Measurements from ENCODE around the gene GDAP1L1.
A peak's percentile ranks its signal among the peaks of the same experiment; 100 is the strongest.

Gene GDAP1L1

DNA sequence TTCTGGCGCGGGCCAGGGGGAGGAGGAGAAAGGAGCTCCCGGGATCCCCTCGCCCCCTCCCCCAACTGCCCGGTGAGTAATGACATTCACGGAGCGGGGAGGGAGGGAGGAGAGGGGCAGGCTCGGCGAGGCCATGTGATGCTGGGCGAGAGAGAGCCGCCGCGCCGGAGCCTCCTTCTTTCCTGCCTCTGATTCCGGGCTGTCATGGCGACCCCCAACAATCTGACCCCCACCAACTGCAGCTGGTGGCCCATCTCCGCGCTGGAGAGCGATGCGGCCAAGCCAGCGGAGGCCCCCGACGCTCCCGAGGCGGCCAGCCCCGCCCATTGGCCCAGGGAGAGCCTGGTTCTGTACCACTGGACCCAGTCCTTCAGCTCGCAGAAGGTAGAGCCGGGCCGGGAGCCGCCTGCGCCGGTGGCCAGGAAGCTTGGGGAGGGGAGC lies at the start of gene GDAP1L1:
Gene GDAP1L1 (plus strand): TSS at position 178 of the 441 bp plus-strand sequence. CDS start 27 bp downstream, at position 205.
- DNase-seq, result no peak

DNA sequence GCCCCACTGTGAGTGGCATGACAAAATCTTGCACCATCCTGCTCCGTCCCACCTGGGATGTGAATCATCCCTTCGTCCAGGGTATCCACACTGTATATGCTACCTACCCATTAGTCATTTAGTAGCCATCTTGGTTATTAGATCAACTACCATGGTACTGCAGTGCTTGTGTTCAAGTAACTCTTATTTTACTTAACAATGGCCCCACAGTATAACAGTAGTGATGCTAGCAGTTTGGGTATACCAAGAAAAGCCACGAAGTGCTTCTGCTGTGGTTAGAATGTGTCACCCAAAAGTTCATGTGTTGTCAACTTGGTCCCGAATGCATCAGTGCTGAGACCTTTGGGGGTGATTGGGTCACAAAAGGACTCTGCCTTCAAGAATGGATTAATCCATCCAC lies 48.2 kb upstream of the GDAP1L1 start:
- no peak for DNase-seq

DNA sequence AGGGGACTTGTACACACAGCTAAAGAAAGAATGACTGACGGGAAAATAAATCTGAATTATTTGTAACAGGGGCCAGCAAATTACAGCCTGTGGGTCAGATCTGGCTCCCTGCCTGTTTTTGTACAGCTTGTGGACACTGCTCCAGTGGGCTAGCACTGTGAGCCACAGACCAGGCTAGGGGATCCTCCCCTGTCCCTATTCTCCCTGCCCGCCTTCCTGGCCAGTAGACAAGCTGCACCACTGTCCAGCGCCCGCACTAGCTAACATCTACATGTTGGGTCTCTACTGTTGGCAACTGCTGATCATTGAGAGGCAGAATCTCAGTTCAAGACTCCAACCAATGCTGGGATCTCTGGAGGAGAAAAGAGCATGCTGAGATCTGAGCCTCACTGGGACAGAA lies 47.2 kb upstream of the GDAP1L1 start:
- DNase-seq, result no peak

DNA sequence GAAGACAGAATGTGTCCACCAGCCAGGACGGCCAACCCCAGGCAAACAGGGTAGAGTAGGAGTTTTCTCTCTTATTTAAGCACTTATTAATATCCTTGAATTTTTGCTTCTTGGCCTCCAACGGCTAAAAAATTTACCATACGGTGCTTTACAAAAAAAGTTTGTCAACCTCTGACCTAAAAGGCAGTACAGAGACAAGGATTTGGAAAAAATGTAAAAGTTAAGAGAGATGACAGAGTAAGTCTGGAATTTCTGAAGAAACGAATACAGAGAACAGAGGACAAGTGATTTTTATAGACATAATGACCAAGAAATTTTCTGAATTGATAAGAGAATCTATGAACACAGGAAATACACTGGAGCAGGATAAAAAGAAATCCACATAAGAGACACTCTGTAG lies 46.7 kb upstream of the GDAP1L1 start:
- no peak for DNase-seq

DNA sequence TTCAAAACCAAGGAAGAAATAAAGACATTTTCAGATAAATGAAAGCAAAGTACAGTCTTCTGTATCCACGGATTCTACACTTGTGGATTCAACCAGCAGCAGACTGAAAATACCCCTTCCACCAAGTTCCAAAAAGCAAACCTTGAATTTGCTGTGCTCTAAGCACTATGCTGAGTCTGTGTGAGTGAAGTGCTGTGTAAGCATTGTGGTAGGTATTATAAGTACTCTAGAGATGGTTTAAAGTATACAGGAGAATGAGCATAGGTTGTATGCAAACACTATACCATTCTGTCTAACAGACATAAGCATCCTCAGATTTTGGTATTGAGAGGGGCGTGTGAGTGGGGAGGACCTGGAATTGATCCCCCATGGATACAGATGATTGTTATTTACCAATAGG lies 46.1 kb upstream of the GDAP1L1 start:
- DNase-seq, result no peak

DNA sequence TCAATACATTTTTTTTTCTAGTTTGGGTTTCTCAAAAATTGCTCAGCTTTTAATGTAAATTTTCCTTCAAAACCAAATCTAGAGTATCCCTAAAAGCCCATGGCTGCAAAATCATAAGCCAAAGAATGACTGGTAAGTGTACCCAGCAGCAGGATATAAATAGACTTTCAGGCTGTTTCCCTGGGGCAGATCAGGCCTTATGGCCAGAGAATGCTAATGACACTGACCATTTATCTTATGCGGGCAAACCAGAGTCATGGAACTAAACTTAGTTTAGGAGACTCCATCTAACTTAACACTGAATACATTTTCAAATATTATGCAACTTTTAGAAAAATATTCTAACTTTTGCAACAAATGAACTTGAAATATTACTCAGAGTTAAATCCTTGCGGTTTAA lies 43.9 kb upstream of the GDAP1L1 start:
- no peak for DNase-seq

DNA sequence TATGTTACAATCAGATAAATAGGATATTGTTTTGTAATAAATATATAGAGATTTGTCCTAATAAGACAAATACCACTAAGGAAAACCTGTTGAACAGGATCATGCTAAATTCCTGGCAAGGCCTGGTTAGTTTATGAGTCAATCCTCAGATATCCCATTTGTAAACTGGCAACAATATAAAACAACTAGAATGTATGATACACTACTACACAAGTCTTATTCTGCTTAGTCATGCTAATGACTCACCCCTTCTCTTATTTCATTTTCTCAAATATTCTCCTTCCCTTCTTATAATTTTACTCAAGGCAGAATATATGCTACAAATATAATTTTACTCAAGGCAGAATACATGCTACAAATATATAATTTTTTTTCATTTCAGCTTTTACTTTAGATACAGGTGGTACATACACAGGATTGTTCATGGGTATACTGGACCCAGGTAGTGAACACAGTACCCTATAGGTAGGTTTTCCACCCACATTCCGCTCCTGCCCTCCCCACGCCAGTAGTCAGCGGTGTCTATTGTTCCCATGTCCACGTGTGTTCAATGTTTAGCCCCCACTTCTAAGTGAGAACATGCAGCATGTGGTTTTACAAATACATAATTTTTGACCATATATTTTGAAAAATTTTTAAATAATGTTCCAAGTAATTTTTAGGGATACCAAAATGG lies 42.8 kb upstream of the GDAP1L1 start:
- DNase-seq, result no peak

DNA sequence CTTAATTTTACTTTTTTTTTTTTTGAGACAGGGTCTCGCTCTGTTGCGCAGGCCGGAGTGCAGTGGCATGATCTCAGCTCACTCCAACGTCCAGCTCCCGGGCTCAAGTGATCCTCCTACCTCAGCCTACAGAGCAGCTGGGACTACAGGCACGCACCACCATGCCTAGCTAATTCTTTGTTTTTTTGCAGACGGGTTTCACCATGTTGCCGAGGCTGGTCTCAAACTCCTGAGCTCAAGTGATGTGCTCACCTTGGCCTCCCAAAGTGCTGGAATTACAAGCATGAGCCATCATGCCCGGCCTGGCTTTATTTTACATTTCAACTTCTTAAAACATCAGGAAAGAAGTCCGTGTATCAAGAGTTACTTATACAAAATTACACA lies 42.3 kb upstream of the GDAP1L1 start:
- no peak for DNase-seq

DNA sequence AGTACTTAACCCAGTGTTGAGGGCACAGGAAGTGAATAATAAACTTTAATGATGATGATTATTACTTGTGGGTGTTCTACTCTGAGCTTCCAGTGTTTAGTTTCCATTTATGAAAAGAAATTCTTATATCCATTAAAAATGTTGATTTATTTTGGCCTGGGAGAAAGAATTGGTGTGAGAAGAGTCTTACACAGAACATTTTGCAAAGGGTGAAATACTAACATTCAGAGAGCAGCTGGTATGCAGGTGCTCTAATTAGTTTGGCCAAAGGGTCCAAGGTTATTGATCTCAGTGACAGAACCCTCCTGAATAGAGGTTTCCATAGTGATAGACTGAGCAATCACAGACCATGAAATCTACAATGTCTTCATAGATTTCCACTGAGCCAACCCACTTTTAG lies 41.0 kb upstream of the GDAP1L1 start:
- no peak for DNase-seq

DNA sequence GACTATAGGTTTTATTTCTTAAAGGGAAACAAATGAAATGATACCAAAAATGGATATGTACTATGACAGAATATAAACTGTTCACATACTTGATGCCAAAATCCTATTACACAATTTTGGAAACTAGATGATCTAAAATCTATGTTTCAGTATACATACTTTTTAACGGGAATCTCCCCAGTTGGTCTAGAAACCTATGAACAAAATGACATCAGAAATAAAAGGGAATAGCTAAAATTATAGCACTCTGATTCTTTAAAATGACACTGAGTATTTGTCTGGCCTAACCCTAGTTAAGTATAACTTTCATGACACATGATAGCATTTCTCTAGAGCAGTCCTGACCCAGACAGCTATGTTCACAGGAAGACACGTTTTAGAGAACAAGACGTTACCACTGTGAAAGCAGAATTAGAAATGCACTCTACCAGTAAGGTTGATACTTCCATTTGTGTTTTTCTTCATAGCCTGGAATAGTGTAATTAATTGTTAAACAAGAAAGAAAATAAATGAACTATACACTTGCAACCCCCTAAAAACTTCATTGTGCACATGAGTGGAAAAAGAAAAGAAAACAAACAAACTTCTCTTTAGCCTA lies 39.9 kb upstream of the GDAP1L1 start:
- DNase-seq, result no peak

DNA sequence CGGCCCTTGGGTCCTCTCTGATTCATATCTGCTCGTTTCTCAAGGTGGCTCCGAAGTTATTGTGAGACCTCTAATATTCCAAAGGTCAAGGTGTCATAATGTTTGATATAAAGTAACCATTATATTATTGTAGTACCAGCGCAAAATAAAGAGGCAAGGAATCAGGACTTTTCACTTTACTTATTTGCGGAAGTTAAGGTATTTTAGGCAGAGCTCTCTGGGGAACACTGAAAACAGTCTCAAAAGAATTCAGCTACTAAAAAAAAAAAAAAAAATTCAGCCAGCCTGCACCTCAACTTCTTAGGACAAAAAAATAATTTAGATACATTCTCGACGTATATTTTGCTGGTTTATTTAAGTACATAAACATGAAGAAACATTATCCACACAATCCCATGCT lies 38.9 kb upstream of the GDAP1L1 start:
- DNase-seq, result no peak

DNA sequence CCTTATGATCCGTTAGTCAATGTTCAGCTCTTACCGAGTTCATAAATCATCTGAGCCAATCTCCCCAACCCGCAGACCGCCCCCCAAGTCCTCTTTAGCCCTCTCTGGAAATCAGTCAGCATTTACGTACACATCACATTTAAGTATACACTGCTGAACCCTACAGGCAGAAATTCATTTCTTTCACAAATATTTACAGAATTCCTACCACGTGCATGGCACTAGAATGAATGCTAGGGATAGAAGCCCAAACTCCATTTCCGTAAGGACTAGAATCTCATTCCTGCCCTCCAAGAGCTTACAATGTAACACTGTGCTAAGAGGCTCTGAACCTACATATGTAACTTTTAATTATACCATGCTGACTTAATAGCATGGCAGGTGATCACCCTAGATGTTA lies 38.3 kb upstream of the GDAP1L1 start:
- DNase-seq, result no peak

DNA sequence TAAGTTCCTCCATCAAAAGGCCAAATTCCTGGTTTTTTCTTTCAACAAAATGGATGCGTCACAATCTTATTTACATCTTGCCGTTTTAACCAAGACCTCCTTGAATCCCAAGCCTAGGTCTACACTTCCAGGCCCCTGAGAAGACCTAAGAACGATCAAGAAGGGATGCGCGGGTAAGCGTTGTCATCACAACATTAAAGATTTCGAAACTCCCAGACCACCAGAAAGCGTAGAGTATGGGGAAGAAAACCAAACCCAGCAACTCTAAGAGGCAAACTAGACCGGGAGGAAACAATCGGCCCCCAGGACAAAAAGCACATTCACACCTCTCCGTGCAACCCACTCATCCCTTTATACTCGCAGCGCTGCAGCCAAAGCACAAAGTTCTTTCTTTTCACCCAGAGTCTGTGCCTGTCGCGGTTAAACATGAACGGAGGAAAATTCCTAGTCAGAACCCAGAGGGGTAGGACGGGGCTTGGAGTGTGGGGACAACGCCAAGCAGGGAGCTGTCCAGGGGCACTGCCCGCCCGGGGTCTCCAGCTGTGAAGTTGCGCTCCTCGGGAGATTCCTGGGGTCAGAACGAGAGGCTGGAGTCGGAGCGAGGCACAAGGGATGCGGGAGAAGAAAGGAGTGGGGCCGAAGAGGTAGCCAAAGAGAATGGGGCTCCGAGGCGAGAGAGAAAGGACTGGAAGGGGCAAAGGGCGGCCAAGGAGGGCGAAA lies 37.3 kb upstream of the GDAP1L1 start:
- no peak for DNase-seq

DNA sequence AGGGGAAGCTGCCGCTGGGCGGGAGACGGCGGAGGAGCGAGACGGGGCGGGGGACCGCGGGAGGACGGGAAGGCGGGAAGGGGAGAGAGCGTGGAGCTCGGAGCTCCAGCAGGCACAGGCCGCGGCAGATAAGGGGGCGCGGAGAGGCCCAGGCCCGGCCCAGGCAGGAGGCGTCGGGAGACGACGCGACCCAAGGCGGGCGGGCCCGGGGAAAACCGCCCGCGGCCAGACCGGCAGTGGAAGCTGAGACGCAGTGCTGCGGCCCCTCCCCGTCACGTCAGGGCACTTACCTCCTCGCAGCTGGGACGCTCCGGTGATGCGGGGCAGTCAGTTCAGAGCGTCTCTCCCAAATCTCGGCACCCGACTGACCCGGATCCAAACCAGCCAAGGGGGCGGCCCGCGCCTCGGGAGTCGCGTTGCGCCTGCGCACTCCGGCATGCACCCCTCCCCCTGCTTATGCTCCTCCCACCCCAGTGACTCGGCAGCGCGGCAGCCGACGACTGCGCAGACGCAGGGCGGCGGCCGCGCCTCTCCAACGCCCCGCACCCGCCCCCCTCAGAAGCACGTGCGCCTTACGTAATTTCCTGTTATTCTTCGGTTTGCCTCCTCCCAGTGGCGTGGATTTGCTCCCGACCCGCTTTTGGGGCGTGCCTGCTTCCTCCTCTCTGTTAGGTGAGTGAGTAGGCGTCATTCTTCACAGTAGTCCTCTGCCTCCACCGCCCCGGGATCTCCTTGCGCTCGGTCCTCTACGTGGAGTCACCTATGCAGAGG lies 36.5 kb upstream of the GDAP1L1 start, which contains the start of gene OSER1:
Gene OSER1 (minus strand): TSS at position 366 of the 771 bp plus-strand sequence. CDS start 3,814 bp downstream, outside the sequence.
- peak; percentile 98 for DNase-seq

DNA sequence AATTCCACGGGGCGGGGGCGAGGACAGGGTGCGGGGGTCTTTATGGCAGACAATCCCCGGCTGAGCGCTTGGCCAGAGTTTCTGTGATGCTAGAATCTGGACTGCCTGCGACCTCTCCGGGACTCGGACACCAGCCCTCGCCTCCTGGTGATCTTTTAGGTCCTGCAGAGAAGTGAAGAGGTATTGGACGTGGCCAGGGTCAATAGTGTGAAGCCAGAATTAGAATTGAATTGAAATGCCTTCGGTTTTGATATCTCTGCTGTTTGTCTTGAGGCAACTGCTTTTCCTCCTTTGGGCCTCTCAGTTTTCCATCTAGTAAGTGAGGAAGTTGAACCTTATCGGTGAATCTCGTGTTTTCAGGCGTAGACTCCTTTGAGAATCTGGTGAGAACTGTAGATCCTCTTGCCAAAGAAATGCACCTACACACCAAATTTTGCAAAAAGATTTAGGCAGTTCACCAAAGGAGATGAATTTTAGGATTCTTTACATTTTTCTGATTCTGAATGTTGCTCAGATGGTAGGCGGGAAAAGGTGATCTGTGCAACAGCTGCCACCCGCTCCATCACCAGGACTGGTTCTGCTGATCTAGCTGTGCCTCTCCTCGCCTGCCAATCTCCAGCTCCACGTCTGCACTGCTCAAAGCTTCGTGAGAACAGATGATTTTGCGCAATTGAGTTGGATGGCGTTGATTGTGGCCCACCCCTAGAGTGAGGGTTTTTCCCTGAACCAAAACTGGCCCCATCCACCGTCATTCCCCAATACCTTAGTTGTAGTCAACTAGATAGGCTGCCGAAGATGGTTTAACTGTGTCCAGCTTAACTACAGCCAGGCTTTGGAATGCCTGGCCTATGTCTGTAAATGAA lies 35.7 kb upstream of the GDAP1L1 start:
- no peak for DNase-seq

DNA sequence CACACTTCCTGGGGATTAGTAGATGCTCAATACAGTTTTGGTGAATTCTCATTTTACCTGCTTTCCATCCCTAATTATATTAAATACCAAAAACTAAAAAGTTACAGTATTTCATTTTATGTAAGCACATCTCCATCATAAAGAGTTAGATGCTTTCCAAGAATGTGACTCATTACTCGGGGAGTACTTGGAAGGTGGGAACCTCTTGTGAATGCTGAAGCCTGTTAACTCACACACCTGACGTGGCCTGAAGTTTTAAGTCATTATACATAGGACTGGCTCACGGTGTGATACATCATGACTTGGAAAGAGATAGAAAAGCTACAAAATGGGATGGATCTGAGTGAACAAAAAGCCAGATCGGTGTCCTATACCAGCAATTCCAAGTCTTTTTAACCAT lies 34.3 kb upstream of the GDAP1L1 start:
- no peak for DNase-seq

DNA sequence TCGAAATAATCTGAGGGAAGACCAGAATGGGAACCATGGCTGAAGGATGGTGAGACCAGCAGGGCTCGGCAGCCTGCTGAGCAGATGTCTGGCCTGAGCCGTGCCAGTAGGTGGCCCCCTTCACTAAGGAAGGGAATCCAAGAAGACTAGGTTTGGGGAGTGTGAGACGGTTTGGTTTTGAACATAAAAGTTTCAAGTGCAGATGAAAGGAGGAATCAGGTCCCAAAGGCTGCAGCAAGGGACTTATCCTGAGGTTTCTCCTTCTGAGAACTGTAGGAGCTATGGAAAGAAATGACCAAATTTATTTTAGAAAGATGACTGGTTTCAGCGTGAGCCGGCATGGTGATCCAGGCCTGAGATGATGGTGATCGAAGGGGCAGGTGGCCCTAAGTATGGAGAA lies 32.0 kb upstream of the GDAP1L1 start:
- DNase-seq, result peak; percentile 78

DNA sequence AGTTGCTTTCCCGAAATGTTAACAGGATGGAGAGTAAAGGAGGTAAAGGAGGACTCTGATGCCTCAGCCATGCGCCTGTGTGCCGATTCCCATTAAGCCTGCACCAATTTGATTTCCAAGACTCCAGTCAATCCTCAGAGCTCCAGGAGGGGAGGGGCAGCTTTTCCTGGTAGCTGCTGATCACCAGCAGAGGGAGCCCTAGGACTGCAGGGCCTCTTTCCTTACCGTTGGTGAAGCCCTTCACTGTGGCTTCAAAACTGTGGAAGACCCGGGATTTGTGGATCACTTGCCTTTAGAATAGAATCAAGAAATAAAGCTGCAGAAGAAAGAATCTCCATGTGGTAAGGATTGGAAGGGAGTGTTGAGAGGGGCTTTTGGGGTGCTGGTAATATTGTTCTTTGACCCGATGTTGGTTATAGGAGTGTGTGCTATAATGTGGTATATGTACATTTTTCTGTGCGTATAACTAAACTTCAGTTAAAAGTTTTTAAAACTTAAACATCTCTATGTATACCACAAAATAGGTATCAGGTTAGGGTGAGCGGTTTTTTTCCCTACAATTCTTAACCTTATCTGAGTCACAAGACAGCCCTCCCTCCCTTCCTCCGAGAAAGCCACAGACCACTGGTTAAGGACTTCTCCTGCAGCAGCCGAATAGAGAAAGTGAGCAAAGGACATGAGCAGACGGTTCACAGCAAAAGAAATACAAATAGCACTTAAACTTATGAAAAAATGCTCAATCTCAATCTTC lies 29.6 kb upstream of the GDAP1L1 start:
- DNase-seq, result peak; percentile 78

DNA sequence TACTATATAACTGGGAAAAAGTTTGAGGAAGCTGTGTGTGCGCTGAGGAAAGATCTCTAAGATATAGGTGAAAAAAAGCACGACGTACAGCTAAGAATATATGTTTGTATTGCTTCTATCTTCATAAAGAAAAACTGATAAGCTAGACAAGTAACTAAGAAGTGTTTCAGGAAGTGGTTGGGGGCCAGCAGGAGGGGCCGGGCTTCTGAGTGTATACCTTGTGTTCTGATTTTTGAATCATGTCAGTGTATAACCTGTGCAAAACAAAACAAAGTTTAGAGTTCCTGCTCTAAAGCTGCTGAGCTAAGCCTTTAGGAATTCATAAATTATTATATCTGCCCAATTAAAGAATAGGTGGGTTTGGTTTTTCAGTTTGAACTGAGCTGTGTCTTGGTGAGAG lies 28.7 kb upstream of the GDAP1L1 start:
- DNase-seq, result peak; percentile 45

DNA sequence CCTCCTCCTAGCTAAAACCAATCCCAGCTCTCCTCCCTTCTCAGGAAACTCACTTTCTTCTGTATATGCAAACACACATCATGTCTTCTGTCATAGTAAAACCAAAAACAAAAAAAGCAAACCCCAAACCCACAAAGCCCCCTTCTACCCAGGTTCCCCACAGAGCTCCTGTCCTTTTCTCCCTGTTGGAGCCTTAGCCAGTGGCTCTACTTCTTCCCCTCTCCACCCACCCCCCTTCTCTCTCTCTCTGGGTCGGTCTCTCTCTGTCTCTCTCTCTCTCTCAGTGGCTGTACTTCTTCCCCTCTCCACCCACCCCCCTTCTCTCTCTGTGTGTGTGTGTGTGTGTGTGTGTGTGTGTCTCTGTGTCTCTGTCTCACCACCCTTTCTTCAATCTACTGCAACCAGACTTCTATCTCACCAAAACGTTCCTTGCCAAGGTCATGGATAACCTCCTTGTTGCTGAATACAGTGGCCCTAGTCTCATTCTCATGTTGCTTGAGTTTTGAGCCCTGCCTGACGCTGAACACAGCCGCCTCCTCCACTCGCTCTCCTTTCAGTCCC lies 27.9 kb upstream of the GDAP1L1 start:
- DNase-seq, result peak; percentile 37

DNA sequence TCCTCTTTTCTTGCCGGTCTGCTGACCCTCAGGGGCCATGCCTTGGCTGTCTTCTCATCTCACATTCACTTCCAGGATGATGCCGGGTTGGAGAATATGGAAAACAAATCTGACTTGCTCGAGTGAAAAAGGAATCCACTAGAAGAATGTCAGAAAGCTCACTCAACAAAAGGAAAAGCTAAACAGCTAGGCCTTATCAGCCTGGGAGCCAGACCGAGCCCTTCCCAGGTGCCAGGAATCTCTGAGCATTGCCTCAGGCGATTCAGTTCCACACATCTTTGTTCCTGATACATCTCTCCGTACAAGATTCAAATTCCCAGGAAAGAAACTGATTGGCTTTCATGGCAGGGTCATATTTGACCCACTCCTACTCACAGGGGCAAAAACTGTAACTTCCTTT lies 27.3 kb upstream of the GDAP1L1 start:
- no peak for DNase-seq

Data from CD4-positive, alpha-beta T cell treated with Interleukin-12 subunit alpha and Interleukin-12 subunit beta, for 1 hour (primary cell).